ENCODE data around the gene SIK3.

DNA sequence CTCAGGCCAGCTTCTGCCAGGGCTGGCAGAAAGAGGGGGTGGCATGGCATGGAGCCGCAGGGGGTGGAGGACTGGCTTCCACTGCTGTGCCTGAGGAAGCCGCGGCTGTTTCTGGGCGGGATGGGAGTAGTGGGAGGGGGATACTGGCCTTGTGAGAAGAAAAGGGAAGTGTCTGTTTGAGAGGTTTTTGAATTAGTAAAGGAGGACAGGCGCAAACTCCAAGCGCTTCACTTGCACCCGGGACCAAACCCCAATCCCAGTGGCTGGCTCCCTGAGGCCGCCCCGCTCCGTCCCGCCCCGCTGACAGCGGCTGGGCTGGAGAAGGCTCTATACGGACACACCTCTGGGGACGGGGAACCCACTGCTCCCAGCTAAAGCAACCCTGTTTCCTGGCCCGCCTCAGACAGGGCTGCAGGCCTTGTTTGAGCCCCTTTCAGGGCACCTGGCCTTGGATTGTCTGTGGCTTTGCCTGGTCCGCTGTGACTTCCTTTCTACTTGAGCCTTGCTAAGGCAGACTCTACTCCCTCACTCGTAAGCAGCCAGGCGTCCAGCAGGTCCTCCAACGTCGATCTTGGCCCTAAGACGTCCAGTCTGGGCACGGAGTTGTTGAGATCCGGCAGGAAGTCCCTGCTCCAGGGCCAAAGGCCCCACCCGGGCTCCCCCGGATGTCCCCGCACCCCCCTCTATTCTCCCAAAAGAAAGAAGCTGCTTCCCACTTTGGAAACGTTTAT, 263.0 kb downstream of the SIK3 start:
- TF ChIP-seq, protein P1, sequence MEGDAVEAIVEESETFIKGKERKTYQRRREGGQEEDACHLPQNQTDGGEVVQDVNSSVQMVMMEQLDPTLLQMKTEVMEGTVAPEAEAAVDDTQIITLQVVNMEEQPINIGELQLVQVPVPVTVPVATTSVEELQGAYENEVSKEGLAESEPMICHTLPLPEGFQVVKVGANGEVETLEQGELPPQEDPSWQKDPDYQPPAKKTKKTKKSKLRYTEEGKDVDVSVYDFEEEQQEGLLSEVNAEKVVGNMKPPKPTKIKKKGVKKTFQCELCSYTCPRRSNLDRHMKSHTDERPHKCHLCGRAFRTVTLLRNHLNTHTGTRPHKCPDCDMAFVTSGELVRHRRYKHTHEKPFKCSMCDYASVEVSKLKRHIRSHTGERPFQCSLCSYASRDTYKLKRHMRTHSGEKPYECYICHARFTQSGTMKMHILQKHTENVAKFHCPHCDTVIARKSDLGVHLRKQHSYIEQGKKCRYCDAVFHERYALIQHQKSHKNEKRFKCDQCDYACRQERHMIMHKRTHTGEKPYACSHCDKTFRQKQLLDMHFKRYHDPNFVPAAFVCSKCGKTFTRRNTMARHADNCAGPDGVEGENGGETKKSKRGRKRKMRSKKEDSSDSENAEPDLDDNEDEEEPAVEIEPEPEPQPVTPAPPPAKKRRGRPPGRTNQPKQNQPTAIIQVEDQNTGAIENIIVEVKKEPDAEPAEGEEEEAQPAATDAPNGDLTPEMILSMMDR (conservative IDR thresholded peaks at IDR 0.05; ENCODE audit: low read depth, low read length) = no peak
- TF ChIP-seq EZH2 (IDR thresholded peaks at IDR 0.05; ENCODE audit: low read length, unreplicated experiment) = no peak
